ENCODE data around the gene WDR37. TPM values are rescaled to one million over a fixed set of nuclear protein-coding genes. Genes with fewer than 3 reads are reported as not detected.

WDR37 gene
- total RNA-seq, 1 donor from 2014 or later: 10.9 TPM

DNA sequence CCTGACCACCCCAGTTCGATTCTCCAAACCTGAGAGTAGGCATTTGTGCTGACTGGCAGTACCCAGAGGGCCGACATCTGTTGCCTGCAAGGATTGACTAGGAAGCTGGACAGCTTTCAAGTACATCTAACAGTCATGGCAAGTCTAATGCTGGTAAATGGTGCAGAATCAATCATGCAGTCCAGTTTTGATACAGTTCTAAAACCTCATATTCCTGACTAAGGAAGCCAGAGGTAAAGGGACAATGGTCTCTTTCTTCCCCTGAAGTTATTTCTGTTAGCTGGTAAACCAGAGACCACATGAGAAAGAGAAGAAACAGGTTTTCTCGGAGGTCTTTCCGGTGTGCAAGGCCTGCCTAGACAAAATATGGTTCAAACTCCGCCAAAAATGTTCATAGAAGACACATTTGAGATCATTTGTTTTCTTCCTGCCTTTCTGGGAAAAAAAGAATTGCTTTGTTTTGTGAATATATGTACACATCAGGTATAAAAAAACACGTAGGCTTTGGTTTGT, 97.1 kb downstream of the WDR37 start:
- Mint-ChIP-seq H3K27ac (ENCODE audit: unreplicated experiment) (no peak overlapping the region), H3K9me3 (ENCODE audit: low read depth) (no peaks in the 10 kb centered on the region), H3K4me1 (ENCODE audit: low read depth) (no peaks in the 10 kb centered on the region)

DNA sequence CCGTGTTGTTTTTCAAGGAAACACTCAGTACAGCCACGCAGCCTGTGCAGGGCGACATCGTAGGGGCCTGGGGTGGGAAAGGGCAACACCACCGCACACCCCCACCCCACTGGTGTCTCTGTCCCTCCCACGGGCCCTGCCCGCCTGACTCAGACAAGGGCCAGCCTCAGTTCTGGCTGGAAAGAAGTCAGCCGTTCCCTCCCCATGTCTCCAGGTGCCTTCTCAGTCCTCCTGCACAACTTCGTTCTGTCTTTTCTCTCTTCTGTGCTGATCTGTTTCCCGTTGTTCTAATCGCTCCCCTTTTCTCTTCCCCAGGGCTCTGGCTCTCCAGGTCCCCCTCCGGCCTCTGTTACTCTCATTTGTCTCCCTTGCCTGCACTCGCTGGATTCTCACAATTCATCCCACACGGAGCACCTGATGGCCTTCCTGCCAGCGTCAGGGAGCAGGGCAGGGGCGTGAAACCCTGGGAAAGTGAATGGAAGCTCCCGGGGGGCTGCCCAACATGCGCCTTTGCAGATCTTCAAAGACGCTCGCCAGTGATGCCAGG, 97.7 kb downstream of the WDR37 start:
- Mint-ChIP-seq H3K4me1 (ENCODE audit: low read depth) (no peaks in the 10 kb centered on the region), H3K36me3 (ENCODE audit: low read depth) (no peaks in the 10 kb centered on the region), H3K4me3 (ENCODE audit: unreplicated experiment) (no peak overlapping the region), H3K27me3 (ENCODE audit: low read depth) (peaks cover 24% of the 10 kb centered on the region), H3K27ac (ENCODE audit: unreplicated experiment) (no peak overlapping the region), H3K9me3 (ENCODE audit: low read depth) (no peaks in the 10 kb centered on the region)
- TF ChIP-seq, protein P1, sequence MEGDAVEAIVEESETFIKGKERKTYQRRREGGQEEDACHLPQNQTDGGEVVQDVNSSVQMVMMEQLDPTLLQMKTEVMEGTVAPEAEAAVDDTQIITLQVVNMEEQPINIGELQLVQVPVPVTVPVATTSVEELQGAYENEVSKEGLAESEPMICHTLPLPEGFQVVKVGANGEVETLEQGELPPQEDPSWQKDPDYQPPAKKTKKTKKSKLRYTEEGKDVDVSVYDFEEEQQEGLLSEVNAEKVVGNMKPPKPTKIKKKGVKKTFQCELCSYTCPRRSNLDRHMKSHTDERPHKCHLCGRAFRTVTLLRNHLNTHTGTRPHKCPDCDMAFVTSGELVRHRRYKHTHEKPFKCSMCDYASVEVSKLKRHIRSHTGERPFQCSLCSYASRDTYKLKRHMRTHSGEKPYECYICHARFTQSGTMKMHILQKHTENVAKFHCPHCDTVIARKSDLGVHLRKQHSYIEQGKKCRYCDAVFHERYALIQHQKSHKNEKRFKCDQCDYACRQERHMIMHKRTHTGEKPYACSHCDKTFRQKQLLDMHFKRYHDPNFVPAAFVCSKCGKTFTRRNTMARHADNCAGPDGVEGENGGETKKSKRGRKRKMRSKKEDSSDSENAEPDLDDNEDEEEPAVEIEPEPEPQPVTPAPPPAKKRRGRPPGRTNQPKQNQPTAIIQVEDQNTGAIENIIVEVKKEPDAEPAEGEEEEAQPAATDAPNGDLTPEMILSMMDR (IDR thresholded peaks at IDR 0.05): no peak
- peak; percentile 73 for DNase-seq (ENCODE audit: low spot score)

More for the DNA sequence above, 97.1 kb downstream of the WDR37 start:
- TF ChIP-seq, protein P1 (IDR thresholded peaks at IDR 0.05): no peak
- DNase-seq (ENCODE audit: low spot score): no peak
- Mint-ChIP-seq H3K27me3 (ENCODE audit: low read depth) (peaks cover 20% of the 10 kb centered on the region), H3K4me3 (ENCODE audit: unreplicated experiment) (no peak overlapping the region), H3K36me3 (ENCODE audit: low read depth) (no peaks in the 10 kb centered on the region)

DNA sequence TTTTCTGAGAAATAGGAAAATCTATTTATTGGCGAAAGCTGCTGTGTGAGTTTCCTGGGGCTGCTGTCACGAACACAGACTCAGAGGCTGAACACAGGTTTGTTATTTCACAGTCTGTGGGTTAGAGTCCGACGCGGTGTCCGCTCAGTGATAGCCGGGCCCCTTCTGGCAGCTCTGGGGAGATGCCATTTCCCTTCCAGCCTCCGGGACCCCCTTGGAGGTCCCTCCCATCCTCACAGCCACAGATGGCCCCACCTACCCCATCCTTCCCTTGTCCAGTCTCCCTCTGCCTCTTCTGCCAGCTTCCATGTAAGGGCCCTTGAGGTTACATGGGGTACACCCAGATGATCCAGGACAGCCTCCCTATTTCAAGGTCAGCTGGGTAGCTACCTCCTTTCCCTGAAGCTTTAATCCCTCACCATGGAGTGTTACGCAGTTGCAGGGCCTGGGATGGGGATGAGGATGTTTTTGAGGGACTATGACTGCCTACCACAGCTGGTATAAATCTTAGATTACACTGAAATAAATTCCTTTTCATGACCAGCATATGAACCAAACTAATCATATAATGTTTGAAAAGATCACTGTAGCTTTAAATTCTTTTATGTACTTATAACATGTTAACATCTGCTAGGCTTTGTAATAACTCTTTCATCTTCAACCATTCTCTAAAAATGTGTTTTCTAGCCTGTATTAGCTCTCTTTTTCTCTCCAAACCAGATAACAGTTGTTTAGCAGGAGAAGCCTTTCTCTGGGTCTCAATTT, 98.5 kb downstream of the WDR37 start:
- no peak overlapping the region for H3K4me3 Mint-ChIP-seq (ENCODE audit: unreplicated experiment)
- no peak overlapping the region for H3K27ac Mint-ChIP-seq (ENCODE audit: unreplicated experiment)
- H3K36me3 Mint-ChIP-seq (ENCODE audit: low read depth): no peaks in the 10 kb centered on the region
- no peaks in the 10 kb centered on the region for H3K4me1 Mint-ChIP-seq (ENCODE audit: low read depth)
- H3K27me3 Mint-ChIP-seq (ENCODE audit: low read depth): peaks cover 25% of the 10 kb centered on the region
- TF ChIP-seq, protein P1 (IDR thresholded peaks at IDR 0.05): no peak
- no peaks in the 10 kb centered on the region for H3K9me3 Mint-ChIP-seq (ENCODE audit: low read depth)
- DNase-seq (ENCODE audit: low spot score): peak; percentile 75

DNA sequence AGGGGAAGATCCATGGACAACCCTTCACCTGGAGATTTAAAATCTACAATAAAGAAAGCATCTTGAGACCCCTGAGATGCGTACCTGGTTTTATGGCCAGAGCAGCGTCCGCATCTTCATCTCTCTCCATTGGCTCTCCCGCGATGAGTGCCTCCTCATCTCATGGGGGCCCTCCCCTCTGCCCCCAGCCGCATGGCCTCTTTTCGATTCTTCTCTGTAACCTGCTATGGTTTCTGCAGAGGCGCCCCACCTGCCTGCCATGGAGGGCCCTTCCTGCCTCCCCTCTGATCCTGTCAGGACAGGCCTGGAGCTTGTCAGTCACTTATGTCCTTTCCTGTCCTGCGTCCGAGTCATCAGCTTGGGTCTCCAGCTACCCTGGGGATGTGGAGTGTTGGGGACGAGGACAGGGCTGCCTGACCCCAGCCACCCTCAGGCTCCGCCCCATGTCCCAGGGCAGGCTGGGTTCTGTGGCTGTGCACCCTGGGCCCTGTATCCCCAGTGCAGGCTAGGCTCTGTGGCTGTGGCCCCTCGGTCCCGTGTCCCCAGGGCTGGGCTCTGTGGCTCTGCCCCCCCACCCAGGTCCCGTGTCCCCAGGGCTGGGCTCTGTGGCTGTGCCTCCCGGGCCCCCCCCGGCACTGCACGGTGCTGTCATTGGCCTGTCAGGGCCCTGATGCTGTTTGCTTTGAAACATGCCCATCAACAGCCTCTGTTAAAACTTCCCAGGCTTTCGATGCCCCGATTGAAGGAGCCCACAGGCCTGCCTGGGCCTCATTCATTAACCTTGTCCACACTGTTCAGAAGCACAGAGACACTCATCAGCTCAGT, 99.8 kb downstream of the WDR37 start:
- Mint-ChIP-seq H3K9me3 (ENCODE audit: low read depth) (no peaks in the 10 kb centered on the region), H3K27ac (ENCODE audit: unreplicated experiment) (no peak overlapping the region)
- peak; percentile 72 for DNase-seq (ENCODE audit: low spot score)

DNA sequence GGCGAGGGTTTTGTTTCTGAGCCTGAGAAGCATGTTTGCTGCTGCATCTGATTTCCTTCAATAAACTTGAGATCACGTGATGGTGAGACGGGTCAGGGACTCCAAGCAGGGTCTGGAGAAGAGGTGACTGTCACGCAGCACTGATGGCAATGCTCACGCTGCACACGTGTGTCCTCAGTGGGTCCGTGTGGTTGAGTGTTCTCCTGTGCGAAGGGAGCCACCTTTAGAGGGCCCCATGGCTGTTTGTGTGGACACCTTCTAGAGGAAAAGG, 100.4 kb downstream of the WDR37 start:
- H3K4me1 Mint-ChIP-seq (ENCODE audit: low read depth): no peaks in the 10 kb centered on the region
- no peak overlapping the region for H3K4me3 Mint-ChIP-seq (ENCODE audit: unreplicated experiment)
- DNase-seq (ENCODE audit: low spot score): no peak
- peaks cover 28% of the 10 kb centered on the region for H3K27me3 Mint-ChIP-seq (ENCODE audit: low read depth)
- H3K27ac Mint-ChIP-seq (ENCODE audit: unreplicated experiment): no peak overlapping the region
- TF ChIP-seq, protein P1 (IDR thresholded peaks at IDR 0.05): no peak
- H3K36me3 Mint-ChIP-seq (ENCODE audit: low read depth): no peaks in the 10 kb centered on the region
- H3K9me3 Mint-ChIP-seq (ENCODE audit: low read depth): no peaks in the 10 kb centered on the region

More for the DNA sequence above, 99.8 kb downstream of the WDR37 start:
- peaks cover 28% of the 10 kb centered on the region for H3K27me3 Mint-ChIP-seq (ENCODE audit: low read depth)
- TF ChIP-seq, protein P1 (IDR thresholded peaks at IDR 0.05): no peak
- no peaks in the 10 kb centered on the region for H3K36me3 Mint-ChIP-seq (ENCODE audit: low read depth)
- no peaks in the 10 kb centered on the region for H3K4me1 Mint-ChIP-seq (ENCODE audit: low read depth)
- H3K4me3 Mint-ChIP-seq (ENCODE audit: unreplicated experiment): no peak overlapping the region
